HG03565 (cell line): Measurements from ENCODE around the gene CAMK2B.

Experiments
- ATAC-seq: cut with Tn5 transposase; IDR thresholded peaks from one replicate; pipeline ENCODE4 v1.9.1; 2021; ENCODE audit warnings: mild to moderate bottlenecking, moderate library complexity; ENCODE audit not compliant: unreplicated experiment

CAMK2B gene

DNA sequence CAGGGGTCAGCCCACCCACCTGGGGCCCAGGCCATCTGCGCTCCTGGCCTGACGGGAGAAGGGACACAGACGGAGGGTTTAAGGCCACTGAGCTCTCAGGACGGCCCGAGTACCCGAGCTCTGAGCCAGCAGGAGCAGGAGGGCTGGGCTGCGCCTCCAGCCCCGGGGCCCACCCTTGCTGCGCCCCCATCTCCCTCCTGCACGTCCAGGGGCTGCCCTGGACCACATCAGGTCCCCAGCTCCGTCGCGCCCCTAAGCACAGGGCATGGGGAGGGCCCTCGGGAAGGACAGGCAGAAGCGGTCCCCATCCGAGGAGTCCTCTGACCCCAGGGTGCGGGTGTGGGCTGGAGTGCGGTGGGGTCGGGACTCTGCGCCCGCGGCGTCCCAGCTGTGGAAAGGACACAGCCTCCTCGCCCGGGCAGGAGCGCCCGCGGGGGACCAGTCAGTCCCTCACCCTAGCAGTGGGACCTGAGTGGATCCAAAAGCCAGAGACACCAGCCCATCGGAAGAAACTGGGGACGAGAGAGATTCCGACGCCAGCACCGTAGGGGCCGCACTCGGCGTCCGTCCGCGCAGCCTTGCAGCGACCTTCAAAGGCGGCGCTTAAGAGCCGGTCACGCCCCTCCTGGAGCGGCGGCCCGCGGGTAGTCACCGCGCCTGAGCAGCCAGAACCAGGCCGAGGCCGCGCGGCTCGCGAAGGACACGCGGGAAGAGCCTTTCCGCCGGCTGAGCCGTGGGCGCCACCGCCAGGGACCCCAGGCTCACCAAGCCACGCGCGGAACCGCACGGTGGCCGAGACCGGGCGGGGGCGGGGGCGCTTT, 15.9 kb downstream of the CAMK2B start:
- no peak for ATAC-seq

DNA sequence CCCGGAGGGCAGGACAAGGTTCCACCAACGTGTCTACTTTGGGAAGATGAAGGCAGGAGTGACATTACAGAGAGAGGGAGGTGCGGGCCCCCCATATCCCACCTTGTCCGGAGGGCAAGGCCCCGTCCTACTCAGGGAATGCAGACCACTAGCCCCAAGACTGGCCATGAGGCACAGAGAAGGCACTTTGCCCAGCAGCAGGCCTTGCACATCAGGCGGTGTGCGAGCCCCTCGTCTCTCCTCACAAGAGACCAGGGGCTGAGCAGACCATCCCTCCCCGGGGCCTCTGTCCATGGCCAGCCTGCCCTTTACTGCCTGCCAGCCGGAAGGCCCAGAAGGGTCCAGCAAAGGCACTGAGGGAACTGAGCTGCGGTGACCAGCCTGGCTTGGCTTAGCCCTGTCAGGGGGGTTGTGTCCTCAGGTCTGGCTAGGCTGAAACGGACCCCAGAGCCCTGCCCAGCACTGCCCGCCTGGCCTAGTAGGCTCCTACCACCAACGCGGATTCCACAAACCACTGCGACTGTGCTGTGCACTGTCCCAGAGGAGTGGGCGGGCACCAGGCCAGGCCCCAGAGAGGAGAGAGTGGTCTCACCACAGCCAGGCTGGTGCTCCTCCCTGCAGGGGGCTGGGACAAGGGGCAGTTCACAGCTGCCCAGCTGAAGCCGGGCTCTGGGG, 16.7 kb downstream of the CAMK2B start:
- ATAC-seq, result no peak

DNA sequence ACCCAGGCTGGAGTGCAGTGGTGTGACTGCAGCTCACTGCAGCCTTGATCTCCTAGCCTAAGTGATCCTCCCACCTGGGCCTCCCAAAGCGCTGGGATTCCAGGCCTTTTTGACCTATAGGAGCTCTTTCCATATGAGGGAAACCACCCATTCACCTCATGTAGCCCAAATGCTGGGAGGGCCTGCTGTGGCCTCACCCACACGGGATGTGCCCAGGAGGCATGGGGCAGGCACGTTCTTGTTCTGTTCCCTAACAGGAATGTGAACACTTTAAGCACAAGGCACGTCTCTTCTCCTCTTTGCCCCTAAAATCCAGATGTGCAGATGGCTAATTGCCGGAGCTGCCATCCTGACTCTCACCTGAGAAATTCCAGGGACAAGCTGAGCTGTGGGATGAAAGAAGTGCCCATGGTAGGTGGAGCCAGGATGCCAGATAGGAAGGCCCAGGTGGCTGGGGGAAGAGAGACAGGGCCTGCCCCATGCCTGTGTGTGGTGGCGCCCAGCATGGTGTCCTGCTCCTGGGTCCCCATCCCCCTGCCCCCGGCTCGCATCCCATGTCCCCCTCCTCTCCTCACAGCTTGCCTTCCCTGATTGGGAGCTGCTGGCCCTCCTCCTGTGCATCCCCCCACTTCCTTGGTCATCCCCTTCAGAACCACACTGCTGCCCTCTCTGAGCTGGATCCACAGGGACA, 17.3 kb downstream of the CAMK2B start:
- no peak for ATAC-seq

DNA sequence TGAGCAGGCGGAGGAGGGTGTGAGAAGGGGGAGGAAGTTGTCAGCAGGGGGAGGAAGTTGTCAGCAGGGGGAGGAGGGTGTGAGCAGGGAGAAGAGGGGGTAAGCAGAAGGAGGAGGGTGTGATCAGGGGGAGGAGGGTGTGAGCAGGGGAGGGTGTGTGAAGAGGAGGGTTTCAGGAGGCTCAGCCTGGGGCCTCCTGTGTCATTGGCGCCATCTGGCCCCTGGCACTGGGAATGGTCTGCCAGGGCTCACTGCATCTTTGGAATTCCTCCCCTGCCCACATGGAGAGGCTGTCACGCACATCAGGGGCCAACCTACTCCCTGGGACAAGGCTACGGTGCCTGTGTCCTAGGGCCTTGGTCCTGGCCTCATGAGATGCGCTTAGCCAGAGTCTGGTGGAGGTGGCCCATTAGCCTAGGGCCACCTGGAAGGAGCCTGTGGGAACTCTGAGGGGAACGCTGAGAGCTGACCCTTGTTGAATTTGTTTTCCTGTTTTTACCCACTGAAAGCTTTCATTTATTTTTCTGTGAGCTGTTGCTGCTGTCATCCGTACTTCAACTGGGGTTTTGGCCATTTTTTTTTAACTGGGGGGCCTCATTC, 18.0 kb downstream of the CAMK2B start:
- no peak for ATAC-seq

DNA sequence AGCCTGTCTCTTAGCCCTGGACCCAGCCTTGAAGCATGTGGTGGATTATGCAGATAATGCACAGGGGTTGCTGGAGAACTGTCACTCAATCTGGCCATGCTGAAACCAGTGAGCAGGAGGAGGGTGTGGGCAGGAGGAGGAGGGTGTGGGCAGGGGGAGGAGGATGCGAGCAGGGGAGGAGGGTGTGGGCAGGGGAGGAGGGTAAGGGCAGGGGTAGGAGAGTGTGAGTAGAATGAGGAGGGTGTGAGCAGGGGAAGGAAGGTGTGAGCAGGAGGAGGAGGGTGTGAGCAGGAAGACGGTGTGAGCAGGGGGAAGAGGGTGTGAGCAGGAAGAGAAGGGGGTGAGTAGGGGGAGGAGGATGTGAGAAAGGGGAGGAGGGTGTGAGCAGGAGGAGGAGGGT, 18.8 kb downstream of the CAMK2B start:
- no peak for ATAC-seq

DNA sequence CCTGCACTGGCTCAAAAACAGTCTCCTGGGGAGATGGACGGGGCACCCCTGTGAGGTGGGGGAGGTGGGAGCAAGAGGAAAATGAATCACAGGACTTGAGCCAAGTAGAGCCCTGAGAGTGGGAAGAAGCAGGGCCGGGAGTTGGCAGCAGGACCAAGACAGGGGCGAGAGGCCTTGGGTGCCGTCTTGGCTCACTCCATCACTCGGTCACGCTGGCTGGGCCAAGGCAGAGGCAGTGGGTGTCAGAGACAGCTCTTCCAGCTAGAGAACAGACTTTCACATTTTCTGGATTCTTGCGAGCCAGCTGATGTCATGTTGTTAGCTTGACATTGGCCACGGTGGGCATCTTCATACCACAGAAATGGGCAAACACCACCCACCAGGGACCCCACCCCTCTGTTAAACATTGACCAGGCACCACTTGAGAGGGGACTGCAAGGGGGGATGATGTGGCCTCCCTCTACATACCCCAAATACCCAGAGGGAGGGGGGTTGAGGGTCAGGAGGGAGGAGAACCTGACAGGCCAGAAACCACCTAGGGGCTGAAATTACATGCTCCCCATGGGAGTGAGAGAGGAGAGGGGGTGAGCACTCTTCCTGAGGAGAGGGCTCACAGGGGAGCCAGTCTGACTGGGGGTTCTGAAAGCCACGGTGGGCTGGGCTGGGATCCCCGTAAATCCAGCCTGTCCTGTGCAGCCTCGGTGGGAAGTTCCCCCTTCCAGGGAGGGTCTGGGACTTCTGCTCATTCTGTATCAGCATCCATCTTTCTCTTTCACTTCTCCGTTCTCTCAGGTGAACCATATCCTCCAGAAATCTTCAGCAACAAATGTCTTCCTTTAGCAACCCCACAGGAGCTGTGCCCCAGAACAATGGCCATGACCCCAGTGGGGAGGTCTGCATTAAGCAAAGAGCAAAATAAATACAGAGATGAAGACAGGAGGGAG, 19.6 kb downstream of the CAMK2B start:
- ATAC-seq, result no peak

DNA sequence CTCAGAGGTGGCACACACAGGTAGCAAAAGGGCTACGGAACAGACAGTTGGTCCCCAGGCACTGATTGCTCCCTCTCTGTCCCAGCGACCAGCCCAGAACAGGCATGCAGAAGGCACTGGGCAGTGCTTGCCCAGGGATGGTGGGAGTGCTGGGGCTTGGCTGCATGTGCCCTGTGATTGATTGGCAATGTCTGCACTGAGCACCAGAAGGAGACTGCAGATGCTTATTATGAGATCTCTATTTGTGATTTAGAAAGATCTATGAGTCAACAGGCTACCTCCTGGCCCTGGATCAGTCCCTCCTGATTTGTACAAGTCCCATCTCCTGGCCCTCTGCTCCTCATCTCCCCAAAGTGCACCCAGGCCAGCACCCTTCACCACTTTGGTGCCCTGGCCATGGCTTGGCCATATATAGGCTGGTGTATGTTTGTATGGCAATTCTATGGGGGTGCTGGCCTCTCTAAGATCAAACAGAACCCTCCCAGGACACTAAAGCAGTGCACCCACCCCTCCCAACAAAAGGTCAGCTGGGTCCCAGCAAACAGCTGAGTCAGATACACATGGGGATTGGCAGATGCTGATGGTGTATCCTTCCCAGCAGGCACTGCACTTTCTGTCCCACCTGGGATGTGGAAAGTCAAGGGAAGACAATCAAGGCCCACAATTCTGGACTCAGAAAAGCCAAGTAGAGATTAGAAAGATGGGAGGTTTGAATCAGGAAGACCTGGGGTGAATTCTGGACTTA, 30.9 kb downstream of the CAMK2B start:
- ATAC-seq, result no peak

DNA sequence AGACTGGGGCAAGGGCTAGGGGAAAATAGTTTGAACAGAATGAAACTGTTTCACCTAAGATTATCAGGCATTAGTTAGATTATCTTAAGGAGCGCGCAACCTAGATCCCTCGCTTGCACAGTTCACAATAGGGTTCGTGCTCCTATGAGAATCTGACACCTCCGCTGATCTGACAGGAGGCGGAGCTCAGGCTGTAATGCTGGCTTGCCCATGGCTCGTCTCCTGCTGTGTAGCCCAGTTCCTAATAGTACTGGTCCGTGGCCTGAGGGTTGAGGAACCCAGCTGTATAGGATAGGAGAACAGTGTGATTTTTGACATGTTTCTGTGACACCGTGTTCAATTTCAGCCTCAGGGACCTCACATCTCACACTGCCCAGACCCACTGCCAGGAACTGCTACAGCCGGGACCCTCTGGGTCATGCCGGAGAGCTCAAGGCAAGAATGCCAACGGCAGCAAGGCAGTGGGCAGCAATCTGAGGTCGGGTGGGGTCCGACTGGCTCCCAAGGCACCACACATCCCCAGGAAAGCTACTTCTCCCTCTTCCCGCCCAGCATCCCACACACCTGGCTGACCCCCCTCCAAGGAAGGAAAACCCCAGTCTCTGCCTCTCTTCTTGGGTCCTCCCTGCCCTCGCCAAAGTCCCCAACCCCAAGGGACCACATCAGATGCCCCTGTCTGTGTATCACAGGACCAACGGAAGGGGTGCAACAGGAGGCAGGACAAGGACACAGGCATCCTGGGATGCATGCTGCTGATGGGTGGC, 31.7 kb downstream of the CAMK2B start:
- no peak for ATAC-seq

DNA sequence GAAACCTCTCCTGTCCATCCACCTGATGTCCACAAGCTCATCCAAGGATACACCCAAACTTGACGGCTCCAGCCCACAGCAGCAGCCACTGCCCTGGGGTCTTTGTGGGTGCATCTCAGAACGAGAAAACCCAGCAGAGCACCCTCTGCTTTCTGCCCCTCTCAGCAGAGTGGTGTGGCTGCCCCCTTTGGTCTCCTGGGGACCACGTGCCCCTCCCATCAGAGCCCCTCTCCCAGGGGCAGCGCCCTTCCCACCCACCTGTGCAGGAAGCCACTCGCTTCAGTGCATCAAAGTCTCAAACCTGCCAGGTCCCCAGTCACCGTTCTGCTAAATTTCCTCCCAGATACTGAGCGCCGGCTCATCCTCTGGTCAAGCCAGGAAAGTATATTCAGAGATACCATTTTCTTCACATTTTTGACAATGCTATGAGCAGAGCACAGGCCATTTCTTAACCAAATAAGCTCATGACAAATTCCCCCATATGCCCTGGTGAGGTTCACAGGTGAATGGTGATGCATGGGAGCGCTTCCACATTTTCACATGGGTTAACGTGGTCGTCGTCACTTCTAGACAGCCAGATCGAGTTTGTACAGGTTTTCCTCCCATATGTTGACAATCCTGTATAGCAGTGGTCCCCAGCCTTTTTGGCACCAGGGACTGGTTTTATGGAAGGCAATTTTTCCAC, 32.4 kb downstream of the CAMK2B start:
- no peak for ATAC-seq

DNA sequence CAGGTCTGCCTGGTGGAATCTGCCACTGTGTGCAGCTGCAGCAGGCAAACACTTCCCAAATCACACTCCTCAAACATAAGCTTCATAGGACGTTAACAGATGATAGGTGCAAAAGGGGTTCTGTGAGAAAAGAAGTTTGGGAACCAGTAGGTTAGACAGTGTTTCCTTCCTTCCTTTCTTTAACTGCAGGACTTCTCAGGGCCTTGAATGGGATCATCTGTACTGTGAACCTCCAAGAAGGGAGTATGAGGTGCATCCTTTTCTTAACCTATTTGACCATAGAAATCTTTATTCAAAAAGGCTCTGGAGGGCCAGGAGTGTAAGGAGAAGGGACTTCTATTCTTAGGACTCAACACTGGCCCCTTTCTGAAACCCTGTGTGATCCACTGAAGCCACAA, 33.0 kb downstream of the CAMK2B start:
- ATAC-seq, result no peak

DNA sequence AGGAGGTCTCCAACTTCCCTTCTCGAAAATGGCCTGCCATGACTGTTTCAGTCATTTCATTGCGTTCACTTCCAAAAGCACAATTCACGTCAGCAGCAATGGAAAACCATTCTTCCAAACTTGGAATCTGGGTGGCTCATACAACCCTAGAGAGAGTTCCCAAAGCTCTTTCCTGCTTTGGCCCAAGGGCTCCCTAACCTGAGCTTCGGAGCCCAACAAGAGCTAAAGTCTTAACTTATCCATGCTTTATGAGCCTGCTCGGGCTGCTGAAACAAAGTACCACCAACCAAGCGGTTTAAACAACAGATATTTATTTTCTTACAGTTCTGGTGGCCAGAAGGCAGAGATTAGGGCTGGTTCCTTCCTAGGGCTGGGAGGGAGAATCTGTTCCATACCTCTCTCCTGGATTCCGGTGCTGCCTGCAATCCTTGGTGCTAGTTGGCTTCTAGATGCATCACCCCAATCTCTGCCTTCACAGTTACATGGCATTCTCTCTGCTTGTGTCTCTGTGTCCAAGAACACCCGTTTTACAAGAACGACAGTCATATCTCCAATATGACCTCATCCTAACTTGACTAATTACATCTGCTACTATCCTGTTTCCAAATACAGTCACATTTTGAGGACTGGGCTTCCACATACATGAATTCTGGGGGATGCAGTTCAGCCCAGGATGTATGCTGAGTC, 33.5 kb downstream of the CAMK2B start:
- ATAC-seq, result no peak

DNA sequence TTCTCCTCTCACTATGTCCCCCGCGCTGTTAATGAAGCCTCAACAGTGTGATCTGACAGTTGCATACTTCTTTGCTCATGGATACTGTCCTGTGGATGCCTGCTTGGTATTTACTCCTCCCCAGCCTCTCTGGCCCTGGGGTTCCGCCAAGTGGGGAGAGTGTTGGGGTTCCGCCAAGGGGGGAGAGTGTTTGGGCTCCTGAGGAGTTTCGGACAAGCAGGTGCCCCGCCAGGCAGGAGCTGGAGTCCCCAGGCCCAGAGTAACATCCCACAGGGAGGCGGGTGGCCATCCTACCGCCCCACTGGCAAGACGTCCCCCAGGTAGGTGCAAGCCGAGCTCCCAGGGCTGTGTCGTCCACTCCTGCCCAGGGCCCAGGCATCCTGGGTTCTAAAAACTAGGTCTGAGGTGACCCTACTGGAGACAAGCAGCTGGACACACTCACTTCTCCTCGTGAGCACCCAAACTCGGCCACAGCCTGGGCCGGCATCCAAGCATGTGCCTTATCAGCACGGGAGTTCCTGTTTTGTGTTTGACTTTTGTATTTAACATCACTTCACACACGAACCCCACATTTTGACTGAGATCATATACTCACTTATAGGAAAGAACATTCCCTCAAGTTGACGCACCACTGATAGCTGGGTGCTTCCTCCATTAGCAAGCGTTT, 34.2 kb downstream of the CAMK2B start:
- no peak for ATAC-seq

DNA sequence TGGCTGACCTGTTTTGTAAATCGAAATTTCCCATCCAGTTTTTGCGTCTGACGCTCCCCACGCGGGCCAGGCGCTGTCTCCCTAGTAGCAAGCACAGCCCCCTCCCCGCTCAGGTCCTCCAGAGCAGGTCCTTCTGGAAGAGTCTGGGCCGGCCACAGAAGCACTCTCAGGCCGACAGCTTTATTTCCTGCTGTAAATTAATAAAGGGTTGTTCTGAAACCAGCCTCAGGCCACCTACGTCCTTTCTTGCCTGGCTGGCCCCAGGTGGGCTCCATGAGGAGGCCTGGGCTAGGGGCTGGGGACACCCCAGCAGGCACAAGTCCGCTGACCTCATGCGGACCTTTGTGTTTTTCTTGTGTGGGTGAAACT, 35.2 kb downstream of the CAMK2B start:
- no peak for ATAC-seq

DNA sequence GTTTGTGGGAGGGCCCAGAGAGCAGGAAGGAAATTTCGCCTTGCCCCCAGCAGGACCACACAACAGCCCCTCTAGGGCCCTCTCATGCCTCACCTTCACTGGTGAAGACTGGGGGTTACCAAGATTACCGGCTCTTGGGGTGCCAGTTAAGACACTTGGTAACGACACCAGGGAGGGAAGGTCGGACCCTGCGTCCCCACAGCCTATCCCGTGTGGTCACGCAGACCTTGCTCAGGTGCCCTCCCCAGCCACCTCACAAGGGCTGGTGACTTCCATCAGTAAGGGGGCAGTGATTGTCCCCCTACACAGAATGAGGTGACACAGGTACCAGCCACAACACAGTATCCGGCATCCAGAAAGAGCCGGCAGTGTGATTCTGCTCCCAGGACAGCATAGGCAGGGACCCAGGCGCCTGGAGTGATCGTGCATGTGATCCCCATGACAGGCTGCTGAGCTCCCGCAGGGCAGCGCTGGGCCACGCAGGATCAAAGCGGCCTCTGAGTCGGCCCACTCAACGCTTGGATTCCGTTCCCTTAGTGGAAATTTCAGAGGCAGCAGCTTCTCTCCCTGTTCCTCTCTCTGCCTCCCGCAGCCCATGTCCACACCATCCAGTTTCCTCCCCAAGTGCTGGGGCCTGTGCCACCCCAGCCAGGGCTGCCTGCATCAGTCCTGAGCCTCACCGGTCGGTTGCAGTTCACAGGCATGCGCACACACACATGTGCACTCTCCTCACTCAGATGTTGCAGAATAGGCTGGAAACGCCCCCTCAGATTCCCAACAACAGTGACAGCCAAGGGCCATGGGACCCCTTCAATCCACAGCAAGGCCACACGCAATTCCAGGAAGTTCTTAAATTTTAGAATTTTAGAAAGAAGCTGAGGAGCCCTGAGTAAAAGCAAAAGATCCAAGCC, 35.8 kb downstream of the CAMK2B start:
- no peak for ATAC-seq

DNA sequence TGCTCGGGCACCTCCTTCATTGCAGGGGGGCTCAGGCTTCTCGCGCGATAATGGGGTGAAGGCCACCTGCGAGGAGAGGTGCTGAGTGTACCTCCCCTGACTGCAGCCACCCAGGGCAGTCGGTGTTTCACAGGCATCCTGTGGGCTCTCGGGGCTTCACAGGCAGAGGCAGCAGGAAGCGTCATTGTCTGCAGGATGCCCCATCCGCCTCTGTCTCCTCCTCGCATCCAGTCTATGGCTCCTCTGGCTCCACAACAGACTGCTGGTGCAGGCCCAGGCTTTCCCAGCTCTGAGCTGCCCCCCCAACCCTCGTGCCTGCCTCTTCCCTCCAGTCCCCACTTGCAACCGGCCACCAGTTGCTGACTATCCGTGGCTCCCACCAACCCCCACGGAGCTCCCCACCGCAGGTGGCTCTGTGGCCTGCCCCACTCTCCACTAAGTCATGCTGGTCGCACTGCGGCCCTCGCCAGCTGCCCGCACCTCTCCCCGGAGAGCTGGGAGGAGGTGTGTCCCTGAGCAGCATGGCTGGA, 36.5 kb downstream of the CAMK2B start:
- ATAC-seq, result no peak

DNA sequence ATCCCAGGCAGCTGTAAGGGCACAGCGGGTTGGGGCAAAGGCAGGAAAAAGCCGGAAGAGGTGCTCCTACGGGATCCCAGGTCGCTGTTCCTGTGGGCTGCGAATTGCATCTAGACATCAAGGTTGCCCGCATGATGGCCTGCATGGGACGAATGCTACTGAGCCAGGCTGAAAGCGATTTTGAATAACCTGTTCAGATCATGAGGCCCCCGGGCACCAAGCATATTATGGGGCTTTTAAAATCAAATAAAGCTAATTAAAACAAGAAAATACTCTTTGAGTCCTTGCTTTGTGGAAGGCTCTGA, 37.1 kb downstream of the CAMK2B start:
- no peak for ATAC-seq
